Neuronal stem cell (in vitro differentiated cells): ENCODE measurements around the gene TPST1.
"Not testable (repeated sequence)": the region's sequence is repeated elsewhere in the genome, so short reads cannot be mapped to it uniquely, and the experiment has no call there.

Source experiments
- DNase-seq: peaks from one replicate; pipeline ENCODE4 v3.0.0-alpha.2; 2013; ENCODE audit warnings: low spot score
- H2AFZ ChIP-seq: one replicate; pipeline ENCODE4 v1.6.1; 2013; ENCODE audit warnings: mild to moderate bottlenecking, low read length, inconsistent platforms
- H2AK5ac ChIP-seq: 2 replicates; pipeline ENCODE4 v1.6.1; 2013; ENCODE audit warnings: low read depth, mild to moderate bottlenecking, inconsistent platforms, low read length, moderate library complexity, mixed read lengths
- H2BK120ac ChIP-seq: 2 replicates; pipeline ENCODE4 v1.6.1; 2013; ENCODE audit warnings: low read depth, mild to moderate bottlenecking, inconsistent platforms, low read length, moderate library complexity, mixed read lengths
- H2BK12ac ChIP-seq: one replicate; pipeline ENCODE4 v1.6.1; 2013; ENCODE audit warnings: low read length, inconsistent platforms
- H2BK15ac ChIP-seq: 2 replicates; pipeline ENCODE4 v1.6.1; 2013; ENCODE audit warnings: mild to moderate bottlenecking, low read length, inconsistent platforms, mixed read lengths
- H2BK5ac ChIP-seq: one replicate; pipeline ENCODE4 v1.6.1; 2013; ENCODE audit warnings: inconsistent platforms, mild to moderate bottlenecking, low read length, moderate library complexity
- H3K14ac ChIP-seq: one replicate; pipeline ENCODE4 v1.6.1; 2013; ENCODE audit warnings: low read length, inconsistent platforms
- H3K18ac ChIP-seq: 2 replicates; pipeline ENCODE4 v1.6.1; 2013; ENCODE audit warnings: low read length, inconsistent platforms
- H3K23ac ChIP-seq: 2 replicates; pipeline ENCODE4 v1.6.1; 2013; ENCODE audit warnings: low read depth, mild to moderate bottlenecking, mixed read lengths, low read length, inconsistent platforms; ENCODE audit not compliant: poor library complexity
- H3K27ac ChIP-seq: replicated peaks from 3 replicates; pipeline ENCODE4 v1.5.1; 2013; ENCODE audit warnings: low read length, inconsistent platforms
- H3K27me3 ChIP-seq, 3 experiments: 2 replicates each; pipeline ENCODE4 v1.6.1; 2013; ENCODE audit warnings: low read length in 3 of 3, mild to moderate bottlenecking in 2 of 3, inconsistent platforms in 1 of 3, low read depth in 1 of 3, mixed read lengths in 1 of 3, moderate library complexity in 1 of 3; ENCODE audit not compliant: control insufficient read depth in 3 of 3, insufficient read depth in 3 of 3
- H3K36me3 ChIP-seq, 2 donors: replicated peaks in 1 of 2; 2 replicates each; pipeline ENCODE4 v1.6.1; 2013; ENCODE audit warnings: low read length in 2 of 2; ENCODE audit not compliant: control insufficient read depth in 2 of 2, insufficient read depth in 2 of 2
- H3K4ac ChIP-seq: 2 replicates; pipeline ENCODE4 v1.6.1; 2013; ENCODE audit warnings: inconsistent platforms, mild to moderate bottlenecking, low read length, moderate library complexity
- H3K4me1 ChIP-seq, 2 donors: 1 replicate in 1 of 2; 2 replicates in 1 of 2; pipeline ENCODE4 v1.6.1; 2013; ENCODE audit warnings: low read length in 2 of 2, low read depth in 1 of 2; ENCODE audit not compliant: control insufficient read depth in 2 of 2, insufficient read depth in 1 of 2
- H3K4me2 ChIP-seq: one replicate; pipeline ENCODE4 v1.6.1; 2013; ENCODE audit warnings: mild to moderate bottlenecking, low read length, inconsistent platforms; ENCODE audit not compliant: insufficient read depth, poor library complexity, severe bottlenecking
- H3K4me3 ChIP-seq, 2 donors: 2 replicates each; pipeline ENCODE4 v1.5.1; 2013; ENCODE audit warnings: low read length in 2 of 2, mild to moderate bottlenecking in 2 of 2, inconsistent platforms in 1 of 2, moderate library complexity in 1 of 2
- H3K79me1 ChIP-seq: one replicate; pipeline ENCODE4 v1.6.1; 2013; ENCODE audit warnings: low read depth, mild to moderate bottlenecking, inconsistent platforms, low read length, moderate library complexity
- H3K9ac ChIP-seq: one replicate; pipeline ENCODE4 v1.6.1; 2013; ENCODE audit warnings: mild to moderate bottlenecking, low read depth, low read length, inconsistent platforms; ENCODE audit not compliant: poor library complexity
- H3K9me3 ChIP-seq, 2 donors: replicated peaks in 1 of 2; 2 replicates each; pipeline versions ENCODE3 to v1.6.1; 2013; ENCODE audit warnings: low read length in 2 of 2, mild to moderate bottlenecking in 2 of 2, inconsistent platforms in 1 of 2, low read depth in 1 of 2, mixed read lengths in 1 of 2, moderate library complexity in 1 of 2; ENCODE audit not compliant: control insufficient read depth in 2 of 2, insufficient read depth in 1 of 2
- H4K8ac ChIP-seq: one replicate; pipeline ENCODE4 v1.6.1; 2013; ENCODE audit warnings: low read depth, mild to moderate bottlenecking, inconsistent platforms, low read length, moderate library complexity
- H4K91ac ChIP-seq: one replicate; pipeline ENCODE4 v1.6.1; 2013; ENCODE audit warnings: low read length, low read depth, mild to moderate bottlenecking, inconsistent platforms; ENCODE audit not compliant: poor library complexity
- WGBS, 2 donors: extraction: QIAGEN DNeasy Blood & Tissue Kit; methylation state at CpG; one replicate each; pipeline ENCODE4 v1.1.7; 2013; ENCODE audit warnings: missing lambda C conversion rate in 2 of 2, mixed read lengths in 1 of 2; ENCODE audit not compliant: insufficient read length in 2 of 2, insufficient replicate concordance in 1 of 2; ENCODE audit errors: extremely low coverage in 2 of 2; 5-methylcytosine and 5-hydroxymethylcytosine counted together

The TPST1 gene

DNA sequence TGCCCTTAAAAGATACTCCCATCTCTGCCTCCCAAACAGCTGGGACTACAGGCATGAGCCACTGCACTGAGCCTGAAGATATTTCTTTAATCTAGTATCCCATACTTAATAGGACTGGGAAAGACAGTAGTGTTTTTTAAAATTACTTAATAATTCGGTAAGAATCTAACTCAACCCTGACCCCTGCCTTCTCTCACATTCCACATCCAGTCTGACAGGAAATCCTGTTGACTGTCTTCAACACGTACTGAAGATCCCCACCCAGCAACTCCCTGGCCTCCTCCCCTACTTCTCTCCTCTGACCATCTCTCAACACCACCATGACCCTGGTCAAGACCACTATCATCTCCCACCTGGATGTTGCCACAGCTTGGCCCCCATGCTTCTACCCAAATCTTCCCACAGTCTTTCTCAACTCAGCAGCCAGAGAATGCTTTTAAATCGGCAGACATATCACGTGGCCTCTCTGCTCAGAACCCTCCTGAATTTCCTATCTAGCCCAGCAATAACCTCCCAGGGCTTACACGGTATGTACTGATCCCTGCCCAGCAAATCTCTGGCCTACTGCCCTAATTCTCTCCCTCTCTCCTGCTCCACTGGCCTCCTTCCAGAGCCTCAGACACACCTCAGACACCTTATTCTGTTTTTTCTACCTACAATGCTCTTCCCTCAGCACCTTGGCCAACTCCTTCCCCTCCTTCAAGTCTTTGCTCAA, 180.2 kb downstream of the TPST1 start:
- not testable (repeated sequence) for H3K9ac ChIP-seq, H3K4me2 ChIP-seq, DNase-seq, H2BK15ac ChIP-seq, H3K14ac ChIP-seq, H3K79me1 ChIP-seq, H2BK120ac ChIP-seq, H3K18ac ChIP-seq, H3K27me3 ChIP-seq, H3K23ac ChIP-seq, H2BK12ac ChIP-seq, H4K91ac ChIP-seq, H3K4me1 ChIP-seq, H2AFZ ChIP-seq, H4K8ac ChIP-seq, H3K9me3 ChIP-seq, H3K4me3 ChIP-seq, H3K4ac ChIP-seq, H2AK5ac ChIP-seq, H2BK5ac ChIP-seq, H3K27ac ChIP-seq
- peaks cover 0 to 21% of the 10 kb centered on the region in 2 donors for H3K36me3 ChIP-seq
- no CpG with 5 or more reads among the region's 5 CpGs for WGBS, 2 donors

GRCh38 chr7:66395128-66395571, 190.0 kb downstream of the TPST1 start:
- not testable (repeated sequence) for H2BK5ac ChIP-seq, H3K4me3 ChIP-seq, H2BK15ac ChIP-seq, H3K4me2 ChIP-seq, H3K23ac ChIP-seq, H3K4ac ChIP-seq, H3K27ac ChIP-seq, H2AFZ ChIP-seq, H3K9me3 ChIP-seq, H4K8ac ChIP-seq, H3K9ac ChIP-seq, H2BK120ac ChIP-seq, H3K79me1 ChIP-seq, H2AK5ac ChIP-seq, H3K14ac ChIP-seq, H2BK12ac ChIP-seq, DNase-seq, H4K91ac ChIP-seq, H3K4me1 ChIP-seq, H3K18ac ChIP-seq, H3K27me3 ChIP-seq
- peaks cover 3 to 32% of the 10 kb centered on the region in 2 donors for H3K36me3 ChIP-seq
- WGBS, 2 donors: no CpG with 5 or more reads among the region's 3 CpGs

GRCh38 chr7:66396052-66396451, 190.9 kb downstream of the TPST1 start:
- no CpG with 5 or more reads among the region's 3 CpGs for WGBS, 2 donors
- not testable (repeated sequence) for H3K4ac ChIP-seq

GRCh38 chr7:66398841-66399240, 193.7 kb downstream of the TPST1 start:
- WGBS, 2 donors: no CpG with 5 or more reads among the region's 5 CpGs
- not testable (repeated sequence) for H3K27me3 ChIP-seq, H3K4ac ChIP-seq, H3K4me2 ChIP-seq, H3K79me1 ChIP-seq, H3K4me3 ChIP-seq, H4K8ac ChIP-seq, H4K91ac ChIP-seq, H2AK5ac ChIP-seq, H2BK5ac ChIP-seq, H3K14ac ChIP-seq, H3K4me1 ChIP-seq, H2BK12ac ChIP-seq, H2AFZ ChIP-seq, H3K9me3 ChIP-seq, DNase-seq, H3K9ac ChIP-seq, H3K23ac ChIP-seq, H2BK15ac ChIP-seq, H3K18ac ChIP-seq, H2BK120ac ChIP-seq, H3K27ac ChIP-seq
- H3K36me3 ChIP-seq: peaks cover 2 to 57% of the 10 kb centered on the region in 2 donors

More at GRCh38 chr7:66396052-66396451, 190.9 kb downstream of the TPST1 start:
- H3K79me1 ChIP-seq, H2BK120ac ChIP-seq, H3K14ac ChIP-seq, H3K4me1 ChIP-seq, H3K4me2 ChIP-seq, H2BK15ac ChIP-seq, H2BK5ac ChIP-seq, H3K27ac ChIP-seq, H2AFZ ChIP-seq, H3K4me3 ChIP-seq, H4K8ac ChIP-seq, H4K91ac ChIP-seq, H2BK12ac ChIP-seq, H2AK5ac ChIP-seq, H3K9ac ChIP-seq, H3K23ac ChIP-seq, H3K9me3 ChIP-seq, H3K18ac ChIP-seq, DNase-seq, H3K27me3 ChIP-seq: not testable (repeated sequence)
- H3K36me3 ChIP-seq: peaks cover 3 to 38% of the 10 kb centered on the region in 2 donors
